Stimulated activated CD8-positive, alpha-beta memory T cell treated with anti-CD3 and anti-CD28 coated beads, Interleukin-2, amount 100 ng/mL, for 48 hours (primary cell): ENCODE data around the gene SLC24A4.

Source experiments
- DNase-seq, 2 donors: peaks; one replicate each; pipeline ENCODE4 v3.0.0-alpha.2; 2020; ENCODE audit warnings: low read depth in 2 of 2

The SLC24A4 gene

GRCh38 chr14:92546347-92547053, 223.5 kb downstream of the SLC24A4 start:
- no peak for DNase-seq

- DNase-seq, result no peak
Measured at GRCh38 chr14:92549105-92549858, 226.3 kb downstream of the SLC24A4 start.

GRCh38 chr14:92549859-92550230, 226.9 kb downstream of the SLC24A4 start:
- no peak for DNase-seq
